ENCODE data around the gene AKNA. TPM values are rescaled to one million over a fixed set of nuclear protein-coding genes. Genes with fewer than 3 reads are reported as not detected.
"Not testable (repeated sequence)": the region's sequence is repeated elsewhere in the genome, so short reads cannot be mapped to it uniquely, and the experiment has no call there.

AKNA gene
- total RNA-seq, 1 donor from 2014 or later, result 11.4 TPM

GRCh38 chr9:114327749-114328148 is 60.0 kb downstream of the AKNA start:
- no peaks in the 10 kb centered on the region for H3K36me3 ChIP-seq
- H3K4me1 ChIP-seq, result no peaks in the 10 kb centered on the region
- H3K9me3 ChIP-seq (ENCODE audit: low read depth), result no peaks in the 10 kb centered on the region
- no peaks in the 10 kb centered on the region for H3K27me3 ChIP-seq
- Mint-ChIP-seq H3K4me3 (no peak overlapping the region), H3K9me3 (no peaks in the 10 kb centered on the region), H3K27ac (no peak overlapping the region), H3K36me3 (no peaks in the 10 kb centered on the region), H3K27me3 (ENCODE audit: insufficient read depth, low read depth) (no peaks in the 10 kb centered on the region), H3K4me1 (no peaks in the 10 kb centered on the region)
- H3K27ac ChIP-seq, result no peak overlapping the region
- TF ChIP-seq CTCF (IDR thresholded peaks at IDR 0.05) (no peak), EZH2 (IDR thresholded peaks at IDR 0.05) (no peak), EZH2phosphoT487 (IDR thresholded peaks at IDR 0.05) (no peak)
- no peak overlapping the region for H3K9ac ChIP-seq
- H4K20me1 ChIP-seq (ENCODE audit: low read depth), result no peaks in the 10 kb centered on the region
- H3K4me3 ChIP-seq, result no peak overlapping the region
- no peak overlapping the region for H2AFZ ChIP-seq (replicated peaks)
- no peaks in the 10 kb centered on the region for H3F3A ChIP-seq (ENCODE audit: low read depth)
- H3K4me2 ChIP-seq, result no peak overlapping the region
- H3K79me2 ChIP-seq (ENCODE audit: low read depth), result no peaks in the 10 kb centered on the region
- DNase-seq (ENCODE audit: low spot score), result peak; percentile 15

GRCh38 chr9:114325684-114326254 is 62.0 kb downstream of the AKNA start:
- not testable (repeated sequence) for H4K20me1 ChIP-seq (ENCODE audit: low read depth); H3F3A ChIP-seq (ENCODE audit: low read depth); H3K36me3 ChIP-seq; H3K27ac Mint-ChIP-seq; H3K27me3 ChIP-seq; H3K27ac ChIP-seq; H3K36me3 Mint-ChIP-seq; H3K4me3 ChIP-seq; H3K4me1 ChIP-seq; H3K4me2 ChIP-seq; H3K9me3 Mint-ChIP-seq; H2AFZ ChIP-seq (replicated peaks); H3K4me1 Mint-ChIP-seq; H3K79me2 ChIP-seq (ENCODE audit: low read depth); H3K9ac ChIP-seq; H3K9me3 ChIP-seq (ENCODE audit: low read depth); H3K4me3 Mint-ChIP-seq; DNase-seq (ENCODE audit: low spot score); H3K27me3 Mint-ChIP-seq (ENCODE audit: insufficient read depth, low read depth)

DNA sequence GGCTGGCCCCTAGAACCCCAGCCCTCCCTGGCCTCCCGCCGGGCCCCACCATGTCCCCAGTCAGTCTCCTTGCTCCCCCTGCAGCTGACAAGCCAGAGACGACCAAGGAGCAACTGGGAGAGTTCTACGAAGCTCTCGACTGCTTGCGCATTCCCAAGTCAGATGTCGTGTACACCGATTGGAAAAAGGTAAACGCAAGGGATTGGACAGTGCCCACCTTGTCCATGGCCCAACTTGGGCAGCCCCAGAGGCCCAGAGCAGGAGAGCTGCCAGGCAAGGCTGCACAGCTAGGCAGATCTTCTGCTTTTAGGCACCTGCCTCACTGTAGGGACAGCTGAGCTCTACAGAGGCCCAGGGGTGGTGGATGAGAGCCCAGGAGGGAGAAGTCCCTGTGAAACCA is 62.8 kb downstream of the AKNA start:
- not testable (repeated sequence) for H3K4me1 ChIP-seq; H3K4me3 ChIP-seq; H3K4me1 Mint-ChIP-seq; H4K20me1 ChIP-seq (ENCODE audit: low read depth); H2AFZ ChIP-seq (replicated peaks); H3K27ac ChIP-seq; H3K27me3 ChIP-seq; H3K27ac Mint-ChIP-seq; H3F3A ChIP-seq (ENCODE audit: low read depth); H3K79me2 ChIP-seq (ENCODE audit: low read depth); H3K27me3 Mint-ChIP-seq (ENCODE audit: insufficient read depth, low read depth); H3K9me3 ChIP-seq (ENCODE audit: low read depth); H3K4me3 Mint-ChIP-seq; DNase-seq (ENCODE audit: low spot score); H3K36me3 Mint-ChIP-seq; H3K4me2 ChIP-seq; H3K36me3 ChIP-seq; H3K9me3 Mint-ChIP-seq; H3K9ac ChIP-seq

DNA sequence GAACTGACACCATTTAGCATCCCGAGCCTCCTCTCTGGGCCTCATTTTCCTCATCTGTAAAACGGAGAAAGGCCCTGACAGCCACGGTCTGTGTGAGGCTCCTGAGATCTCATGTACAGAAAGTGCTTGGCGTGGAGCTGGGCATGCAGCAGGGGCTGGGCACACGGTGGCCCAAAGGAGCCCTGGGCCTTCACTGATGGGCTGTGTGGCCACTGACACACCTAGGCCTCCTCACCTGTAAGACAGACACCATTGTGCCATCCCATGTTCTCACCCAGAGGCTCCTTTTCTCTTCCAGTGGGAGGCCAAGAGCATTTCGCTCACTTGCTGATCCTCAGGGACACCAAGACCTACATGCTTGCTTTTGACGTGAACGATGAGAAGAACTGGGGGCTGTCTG is 63.3 kb downstream of the AKNA start:
- Histone ChIP-seq H3K27ac (no peak overlapping the region), H3K4me3 (no peak overlapping the region), H3K4me1 (no peaks in the 10 kb centered on the region), H3K9ac (no peak overlapping the region), H3K9me3 (ENCODE audit: low read depth) (no peaks in the 10 kb centered on the region), H2AFZ (replicated peaks) (no peak overlapping the region), H3K79me2 (ENCODE audit: low read depth) (no peaks in the 10 kb centered on the region), H3K36me3 (no peaks in the 10 kb centered on the region), H3K27me3 (no peaks in the 10 kb centered on the region), H3F3A (ENCODE audit: low read depth) (no peaks in the 10 kb centered on the region), H4K20me1 (ENCODE audit: low read depth) (no peaks in the 10 kb centered on the region), H3K4me2 (no peak overlapping the region)
- H3K27me3 Mint-ChIP-seq (ENCODE audit: insufficient read depth, low read depth), result no peaks in the 10 kb centered on the region
- no peaks in the 10 kb centered on the region for H3K36me3 Mint-ChIP-seq
- H3K9me3 Mint-ChIP-seq, result no peaks in the 10 kb centered on the region
- no peak overlapping the region for H3K4me3 Mint-ChIP-seq
- H3K4me1 Mint-ChIP-seq, result no peaks in the 10 kb centered on the region
- TF ChIP-seq EZH2phosphoT487 (IDR thresholded peaks at IDR 0.05) (no peak), EZH2 (IDR thresholded peaks at IDR 0.05) (no peak), CTCF (IDR thresholded peaks at IDR 0.05) (no peak)
- H3K27ac Mint-ChIP-seq, result no peak overlapping the region
- DNase-seq (ENCODE audit: low spot score), result peak; percentile 24

DNA sequence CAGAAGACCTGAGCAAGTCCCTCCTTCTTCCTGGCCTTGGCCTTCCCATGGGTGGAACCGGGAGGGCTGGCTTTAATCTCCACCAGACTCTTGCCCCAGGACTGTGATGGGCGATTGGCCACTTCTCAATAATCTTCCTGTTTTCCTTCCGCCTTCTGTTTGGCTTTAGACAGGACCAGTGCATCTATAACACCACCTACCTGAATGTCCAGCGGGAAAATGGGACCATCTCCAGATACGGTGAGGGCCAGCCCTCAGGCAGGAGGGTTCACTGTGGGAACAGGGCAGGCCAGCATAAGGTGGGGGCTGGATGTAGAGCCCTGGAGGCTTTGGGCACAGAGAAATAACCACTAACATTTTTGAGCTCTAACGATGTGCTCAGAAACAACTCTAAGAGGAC is 63.9 kb downstream of the AKNA start:
- H2AFZ ChIP-seq (replicated peaks); H4K20me1 ChIP-seq (ENCODE audit: low read depth); H3K36me3 ChIP-seq; H3K9ac ChIP-seq; H3K4me3 Mint-ChIP-seq; H3F3A ChIP-seq (ENCODE audit: low read depth); DNase-seq (ENCODE audit: low spot score); H3K27me3 ChIP-seq; H3K4me1 ChIP-seq; H3K4me3 ChIP-seq; H3K27ac Mint-ChIP-seq; H3K27me3 Mint-ChIP-seq (ENCODE audit: insufficient read depth, low read depth); H3K9me3 Mint-ChIP-seq; H3K9me3 ChIP-seq (ENCODE audit: low read depth); H3K79me2 ChIP-seq (ENCODE audit: low read depth); H3K4me1 Mint-ChIP-seq; H3K4me2 ChIP-seq; H3K27ac ChIP-seq; H3K36me3 Mint-ChIP-seq: not testable (repeated sequence)

GRCh38 chr9:114322831-114323531 is 64.8 kb downstream of the AKNA start, which contains the start of gene ORM1:
Gene ORM1 (plus strand): TSS chr9:114323098. CDS start chr9:114323134, 36 bp downstream.
- not testable (repeated sequence) for H3K27ac Mint-ChIP-seq; H3K79me2 ChIP-seq (ENCODE audit: low read depth); H3K4me1 ChIP-seq

More at GRCh38 chr9:114322831-114323531, 64.8 kb downstream of the AKNA start, which contains the start of gene ORM1:
- not testable (repeated sequence) for H3K9ac ChIP-seq; H3K4me3 ChIP-seq; H3F3A ChIP-seq (ENCODE audit: low read depth); H3K4me3 Mint-ChIP-seq; H3K4me1 Mint-ChIP-seq; H3K9me3 Mint-ChIP-seq; H3K9me3 ChIP-seq (ENCODE audit: low read depth); H4K20me1 ChIP-seq (ENCODE audit: low read depth); H3K27ac ChIP-seq; H3K27me3 Mint-ChIP-seq (ENCODE audit: insufficient read depth, low read depth); DNase-seq (ENCODE audit: low spot score); H3K4me2 ChIP-seq; H2AFZ ChIP-seq (replicated peaks); H3K27me3 ChIP-seq; H3K36me3 ChIP-seq; H3K36me3 Mint-ChIP-seq
